HuH-7.5 (cell line): ENCODE results near the gene CCDC90B.
"Not testable (repeated sequence)": the region's sequence is repeated elsewhere in the genome, so short reads cannot be mapped to it uniquely, and the experiment has no call there.

ENCODE experiments used
- DNase-seq: peaks from one replicate; pipeline ENCODE4 v3.0.0; 2011; ENCODE audit warnings: low spot score

Gene CCDC90B

GRCh38 chr11:83285771-83286528 lies at the start of gene CCDC90B:
Gene CCDC90B, minus strand, starts transcription at chr11:83286367. Its CDS starts 395 bp downstream, at chr11:83285972.
- DNase-seq, result peak; percentile 62

- DNase-seq, result no peak
These were observed 49.4 kb upstream of the CCDC90B start for GRCh38 chr11:83335446-83336070.

GRCh38 chr11:83330303-83330702 lies 44.1 kb upstream of the CCDC90B start:
- no peak for DNase-seq

- DNase-seq, result no peak
These were observed 40.2 kb upstream of the CCDC90B start for GRCh38 chr11:83326326-83326725.

- DNase-seq, result no peak
These were observed 33.2 kb upstream of the CCDC90B start for GRCh38 chr11:83319346-83319745.

- DNase-seq, result no peak
These were observed 32.8 kb upstream of the CCDC90B start for GRCh38 chr11:83318931-83319330.

- DNase-seq, result no peak
These were observed 31.9 kb upstream of the CCDC90B start for GRCh38 chr11:83317757-83318690.

GRCh38 chr11:83316897-83317268 lies 30.7 kb upstream of the CCDC90B start:
- not testable (repeated sequence) for DNase-seq

GRCh38 chr11:83316143-83316896 lies 30.2 kb upstream of the CCDC90B start:
- not testable (repeated sequence) for DNase-seq

GRCh38 chr11:83312430-83312829 lies 26.3 kb upstream of the CCDC90B start:
- no peak for DNase-seq

GRCh38 chr11:83311701-83312100 lies 25.5 kb upstream of the CCDC90B start:
- no peak for DNase-seq

GRCh38 chr11:83310718-83311117 lies 24.6 kb upstream of the CCDC90B start:
- no peak for DNase-seq

GRCh38 chr11:83308536-83308935 lies 22.4 kb upstream of the CCDC90B start:
- DNase-seq, result not testable (repeated sequence)

GRCh38 chr11:83306200-83307080 lies 20.3 kb upstream of the CCDC90B start:
- no peak for DNase-seq

- no peak for DNase-seq
These were observed 17.1 kb upstream of the CCDC90B start for GRCh38 chr11:83303316-83303715.

- no peak for DNase-seq
These were observed 16.0 kb upstream of the CCDC90B start for GRCh38 chr11:83302151-83302550.

GRCh38 chr11:83299681-83300080 lies 13.5 kb upstream of the CCDC90B start:
- DNase-seq, result no peak

GRCh38 chr11:83294208-83294607 lies 8.0 kb upstream of the CCDC90B start:
- DNase-seq, result no peak

- no peak for DNase-seq
These were observed 7.2 kb upstream of the CCDC90B start for GRCh38 chr11:83293457-83293774.

- no peak for DNase-seq
These were observed 6.7 kb upstream of the CCDC90B start for GRCh38 chr11:83292709-83293456.
